GM10266 (cell line): ENCODE data around the gene GNB1.

Experiments used
- DNase-seq: peaks from one replicate; pipeline ENCODE4 v3.0.0; 2012; ENCODE audit errors: extremely low spot score
- TF ChIP-seq, protein P1 (sequence below): IDR thresholded peaks from 2 replicates; pipeline ENCODE4 v1.5.1; 2012; ENCODE audit warnings: mild to moderate bottlenecking, low read depth; ENCODE audit not compliant: control insufficient read depth, insufficient read depth; ENCODE audit errors: missing control alignments

The GNB1 gene

DNA sequence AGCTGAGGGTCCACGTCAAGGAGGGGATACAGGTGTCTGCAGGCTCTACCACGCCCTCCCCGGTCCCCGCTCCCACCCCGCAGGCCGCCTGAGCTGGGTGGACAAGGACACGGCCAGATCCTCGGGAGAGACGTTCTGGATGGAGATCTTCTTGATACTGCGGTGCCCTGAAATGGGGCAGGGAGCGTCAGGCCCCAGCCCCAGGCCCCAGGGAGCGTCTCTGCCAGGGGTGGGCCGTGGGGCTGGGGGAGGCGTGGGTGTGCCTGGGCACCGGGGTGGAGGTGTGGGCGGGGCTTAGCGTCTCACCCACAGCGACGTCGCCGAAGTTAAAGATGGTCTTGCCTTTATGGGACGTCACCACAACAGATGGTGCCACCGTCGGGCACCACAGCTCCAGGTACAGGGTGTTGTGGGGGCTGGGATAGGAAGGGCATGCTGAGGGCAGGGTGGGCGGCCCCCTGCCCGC lies 35.5 kb upstream of the GNB1 start:
- TF ChIP-seq, protein P1, sequence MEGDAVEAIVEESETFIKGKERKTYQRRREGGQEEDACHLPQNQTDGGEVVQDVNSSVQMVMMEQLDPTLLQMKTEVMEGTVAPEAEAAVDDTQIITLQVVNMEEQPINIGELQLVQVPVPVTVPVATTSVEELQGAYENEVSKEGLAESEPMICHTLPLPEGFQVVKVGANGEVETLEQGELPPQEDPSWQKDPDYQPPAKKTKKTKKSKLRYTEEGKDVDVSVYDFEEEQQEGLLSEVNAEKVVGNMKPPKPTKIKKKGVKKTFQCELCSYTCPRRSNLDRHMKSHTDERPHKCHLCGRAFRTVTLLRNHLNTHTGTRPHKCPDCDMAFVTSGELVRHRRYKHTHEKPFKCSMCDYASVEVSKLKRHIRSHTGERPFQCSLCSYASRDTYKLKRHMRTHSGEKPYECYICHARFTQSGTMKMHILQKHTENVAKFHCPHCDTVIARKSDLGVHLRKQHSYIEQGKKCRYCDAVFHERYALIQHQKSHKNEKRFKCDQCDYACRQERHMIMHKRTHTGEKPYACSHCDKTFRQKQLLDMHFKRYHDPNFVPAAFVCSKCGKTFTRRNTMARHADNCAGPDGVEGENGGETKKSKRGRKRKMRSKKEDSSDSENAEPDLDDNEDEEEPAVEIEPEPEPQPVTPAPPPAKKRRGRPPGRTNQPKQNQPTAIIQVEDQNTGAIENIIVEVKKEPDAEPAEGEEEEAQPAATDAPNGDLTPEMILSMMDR, result no peak
- no peak for DNase-seq

DNA sequence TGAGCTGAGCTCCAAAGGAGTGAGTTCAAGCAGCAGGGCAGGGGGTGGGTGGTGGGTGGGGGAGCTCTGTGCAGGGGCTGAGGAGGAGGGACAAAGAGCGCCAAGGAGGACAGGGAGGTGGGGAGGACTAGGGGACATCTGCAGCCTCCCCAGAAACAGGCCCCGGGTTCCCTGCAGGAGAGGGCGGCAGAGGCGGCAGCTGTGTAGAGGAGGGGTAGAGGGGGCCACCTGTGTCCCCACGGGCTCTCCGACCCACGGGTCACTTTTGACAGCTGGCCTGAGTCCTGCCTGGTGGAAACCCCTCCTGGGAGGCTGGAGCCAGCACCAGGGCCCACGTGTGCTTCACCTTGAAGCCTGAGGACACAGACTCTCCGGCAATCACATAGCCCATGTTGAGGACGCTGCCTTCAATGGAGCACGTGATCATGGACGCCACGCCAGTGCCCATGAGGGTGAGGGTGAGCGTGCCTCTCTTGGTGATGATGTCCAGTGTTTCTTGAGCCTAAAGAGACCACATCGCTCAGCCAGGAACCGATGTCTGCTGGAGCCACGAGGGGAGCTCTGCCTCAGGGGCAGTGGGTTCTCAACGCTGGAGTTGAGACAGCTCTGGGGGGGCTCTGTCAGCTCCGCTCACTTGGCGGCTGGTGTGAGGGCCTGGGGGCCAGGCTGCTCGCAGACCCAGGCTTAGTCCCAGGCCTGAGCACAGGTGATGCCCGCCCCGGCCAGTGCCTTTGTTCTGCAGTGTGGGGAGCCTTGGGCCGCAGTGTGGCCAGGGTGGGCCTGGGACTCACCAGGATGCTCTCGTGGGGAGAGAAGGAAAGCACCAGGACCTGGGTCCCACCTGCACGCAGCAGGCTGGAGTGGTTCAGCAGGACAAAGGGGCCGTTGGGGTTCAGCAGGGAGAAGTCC lies 34.8 kb upstream of the GNB1 start:
- TF ChIP-seq, protein P1, result no peak
- no peak for DNase-seq

DNA sequence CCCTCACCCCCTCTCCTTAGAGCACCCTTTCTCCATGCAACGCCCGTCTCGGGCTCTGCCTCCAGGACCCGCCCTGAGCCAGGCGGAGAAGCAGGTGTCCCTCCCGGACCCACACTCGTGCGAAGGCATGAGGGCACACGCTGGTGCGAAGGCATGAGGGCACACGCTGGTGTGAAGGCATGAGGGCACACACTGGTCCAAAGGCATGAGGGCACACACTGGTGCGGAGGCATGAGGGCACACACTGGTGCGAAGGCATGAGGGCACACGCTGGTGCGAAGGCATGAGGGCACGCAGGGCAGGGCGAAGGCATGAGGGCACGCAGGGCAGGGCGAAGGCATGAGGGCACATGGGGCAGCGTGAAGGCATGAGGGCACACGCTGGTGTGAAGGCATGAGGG lies 34.0 kb upstream of the GNB1 start:
- DNase-seq, result no peak
- TF ChIP-seq, protein P1, result no peak

DNA sequence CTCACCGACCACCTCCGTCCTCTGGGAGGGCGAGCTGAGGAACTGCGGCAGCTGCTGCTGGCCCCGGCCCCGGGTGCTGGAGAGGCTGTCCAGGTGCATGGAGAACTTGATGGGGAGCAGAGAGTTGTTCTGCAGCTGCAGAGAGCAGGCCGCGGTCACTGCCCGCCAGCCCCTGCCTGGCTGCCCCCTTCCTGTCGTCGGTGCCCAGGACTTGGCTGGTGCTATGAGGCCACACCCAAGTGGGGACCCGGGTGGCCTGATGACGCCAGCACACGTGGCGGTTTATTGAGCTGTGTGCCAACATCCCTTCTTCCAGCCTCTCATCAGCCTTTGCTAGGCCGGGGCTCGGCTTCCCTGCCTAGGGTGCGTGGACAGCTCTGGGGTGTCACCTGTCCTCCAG lies 33.5 kb upstream of the GNB1 start:
- DNase-seq, result no peak
- TF ChIP-seq, protein P1, result no peak

DNA sequence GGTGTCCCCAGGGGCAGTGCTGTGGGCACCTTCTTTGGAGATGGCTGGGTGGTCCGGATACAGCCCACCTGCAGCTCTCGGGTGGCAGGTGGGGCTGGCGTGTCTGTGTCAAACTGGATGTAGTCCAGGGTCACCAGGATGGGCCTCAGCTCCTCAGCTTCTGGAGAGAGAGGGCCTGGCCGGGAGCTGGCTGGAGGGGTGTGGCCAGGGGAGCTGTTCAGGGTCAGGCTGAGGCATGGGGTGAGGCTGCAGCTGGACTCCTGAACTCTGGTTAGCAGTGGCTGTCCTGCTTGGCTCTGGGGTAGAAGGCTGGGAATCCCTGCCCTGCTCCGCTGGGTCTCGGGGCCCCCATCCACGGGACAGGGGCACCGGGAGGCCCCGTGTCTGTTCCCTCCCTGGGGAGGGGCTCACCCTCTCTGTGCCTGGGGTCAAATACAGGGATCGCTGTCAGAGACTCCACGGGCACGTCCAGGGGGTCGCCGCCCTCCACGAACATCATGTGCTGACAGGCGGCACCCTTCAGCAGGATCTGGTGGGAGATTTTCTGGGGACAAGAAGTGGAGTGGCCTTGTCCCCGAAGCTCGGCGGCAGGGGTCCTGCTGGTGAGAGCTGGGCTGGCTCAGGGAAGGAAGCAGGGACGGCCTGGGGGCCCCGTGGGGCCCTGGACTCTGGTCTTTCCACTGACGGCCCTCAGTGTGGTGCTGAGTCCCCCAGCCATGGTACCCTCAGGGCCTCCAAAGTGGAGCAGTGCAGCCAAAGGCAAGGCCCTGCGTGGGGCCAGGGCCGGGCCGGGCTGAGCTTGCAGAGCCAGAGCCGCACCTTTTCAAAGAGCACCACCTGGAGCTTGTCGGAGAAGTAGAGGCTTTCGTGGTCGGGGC lies 32.3 kb upstream of the GNB1 start:
- no peak for DNase-seq
- TF ChIP-seq, protein P1, result no peak

DNA sequence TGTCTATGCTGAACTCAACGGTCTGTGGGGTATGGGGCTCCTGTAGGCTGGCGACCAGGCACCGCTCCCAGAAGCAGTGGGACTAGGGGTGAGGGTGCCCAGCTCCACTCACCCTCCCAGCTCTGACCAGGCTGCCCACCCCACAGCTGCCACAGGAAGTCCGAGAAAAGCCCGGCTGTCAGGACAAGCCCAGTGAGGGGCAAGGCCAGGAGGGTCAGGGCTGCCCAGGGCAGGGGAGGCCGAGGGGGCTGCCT lies 31.7 kb upstream of the GNB1 start:
- TF ChIP-seq, protein P1, result no peak
- DNase-seq, result no peak
